Activated CD4-positive, alpha-beta memory T cell treated with anti-CD3 and anti-CD28 coated beads for 36 hours (primary cell): ENCODE results near the gene KRT84. TPM values are rescaled to one million over a fixed set of nuclear protein-coding genes. Genes with fewer than 3 reads are reported as not detected.

Experiments used
- CTCF ChIA-PET: fragments of 350-600 bp; sonication (Branson Sonifier 250); formaldehyde crosslinking; loops from one replicate; lab custom pipeline; 2021; ENCODE audit warnings: antibody characterized with exemption, inconsistent platforms; lab: Charles Lee
- POLR2A ChIA-PET: fragments of 350-600 bp; sonication (Branson Sonifier 250); formaldehyde crosslinking; loops from one replicate; lab custom pipeline; 2021; ENCODE audit warnings: antibody characterized with exemption; lab: Charles Lee
- DNase-seq: peaks from one replicate; pipeline ENCODE4 v3.0.0-alpha.2; 2020
- H3K27ac Mint-ChIP-seq: one replicate; pipeline ENCODE4 v1.8.0; 2021; ENCODE audit warnings: mixed read lengths
- H3K27me3 Mint-ChIP-seq: one replicate; pipeline ENCODE4 v1.8.0; 2021; ENCODE audit warnings: mixed read lengths
- H3K36me3 Mint-ChIP-seq: one replicate; pipeline ENCODE4 v1.8.0; 2021; ENCODE audit warnings: mixed read lengths
- H3K4me1 Mint-ChIP-seq: one replicate; pipeline ENCODE4 v1.8.0; 2021; ENCODE audit warnings: low read depth, mixed read lengths
- H3K4me3 Mint-ChIP-seq: one replicate; pipeline ENCODE4 v1.8.0; 2021; ENCODE audit warnings: mild to moderate bottlenecking, mixed read lengths
- H3K9me3 Mint-ChIP-seq: one replicate; pipeline ENCODE4 v1.8.0; 2021; ENCODE audit warnings: mixed read lengths
- intact Hi-C: fragments of 100-400 bp; cut with micrococcal nuclease; formaldehyde crosslinking; loops from one replicate; pipeline ENCODE4 v1.15.1; 2023
- total RNA-seq, 2 experiments: library from RNA; stranded (reverse); gene quantifications; one replicate each; pipeline ENCODE4 v1.2.3, GENCODE V29; 2021

KRT84 gene
- total RNA-seq, 2 experiments from 2014 or later, result not detected

DNA sequence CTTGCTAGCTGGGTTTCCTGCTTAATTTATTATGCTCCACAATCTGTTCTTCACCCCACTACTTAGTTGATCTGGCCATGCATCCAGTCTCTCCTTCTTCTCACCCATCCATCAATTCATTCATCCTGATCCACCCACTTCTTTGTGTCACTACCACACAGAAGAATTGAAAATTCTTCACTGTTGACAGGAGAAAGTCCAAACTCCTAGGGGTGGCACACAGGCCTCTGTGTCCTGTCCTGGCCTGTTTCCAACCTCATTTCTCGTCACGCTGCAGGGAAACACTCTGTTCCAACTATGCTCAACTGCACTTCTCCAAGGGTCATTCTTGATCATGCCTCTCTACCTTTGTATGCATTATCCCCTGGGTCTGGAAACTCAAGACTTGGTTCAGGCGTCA lies 53.6 kb downstream of the KRT84 start:
- ChIA-PET POLR2A (no interaction called here), CTCF (interaction anchor here (0.9 kb wide), 1 partner anchor 53 kb away, joined by 3 read pairs; no protein-coding TSS in a partner anchor)
- intact Hi-C loops, result no loop called here
- Mint-ChIP-seq H3K27me3 (no peaks in the 10 kb centered on the region), H3K4me3 (no peak overlapping the region), H3K9me3 (no peaks in the 10 kb centered on the region), H3K36me3 (no peaks in the 10 kb centered on the region), H3K27ac (no peak overlapping the region), H3K4me1 (peaks cover 14% of the 10 kb centered on the region)
- no peak for DNase-seq

DNA sequence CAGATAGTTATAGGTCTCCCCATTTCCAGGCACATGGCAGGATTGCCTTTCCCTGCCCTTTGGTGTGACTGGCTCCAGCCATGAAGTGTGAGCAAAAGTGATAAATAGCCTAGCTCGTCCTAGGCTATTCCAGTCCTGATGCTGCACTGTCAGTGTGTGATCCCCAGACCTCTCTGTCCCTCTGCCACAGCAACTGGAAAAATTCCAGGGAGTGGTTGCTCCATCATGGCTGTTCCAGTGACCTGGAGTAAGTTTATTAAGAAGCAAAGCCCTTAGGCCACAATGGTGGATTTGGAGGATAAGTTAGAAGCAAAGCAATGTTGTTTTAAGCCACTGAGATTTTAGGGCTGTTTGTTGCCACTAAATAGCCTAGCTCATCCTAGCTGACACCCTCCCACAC lies 54.4 kb downstream of the KRT84 start:
- DNase-seq, result no peak

GRCh38 chr12:52327830-52328500 lies 57.5 kb downstream of the KRT84 start:
- no peak for DNase-seq
- Mint-ChIP-seq H3K4me1 (peaks cover 10% of the 10 kb centered on the region), H3K27me3 (peaks cover 4% of the 10 kb centered on the region), H3K4me3 (no peak overlapping the region), H3K9me3 (no peaks in the 10 kb centered on the region), H3K36me3 (no peaks in the 10 kb centered on the region), H3K27ac (no peak overlapping the region)
- POLR2A ChIA-PET, result no interaction called here
- intact Hi-C loops, result loop anchor here (1.0 kb wide), 3 partner anchors 106 to 176 kb away; no protein-coding TSS in a partner anchor
- CTCF ChIA-PET, result interaction anchor here (0.6 to 3.9 kb wide), 32 partner anchors 9 to 619 kb away, joined by 3 to 55 read pairs (median 4); partner anchors contain the start of gene ATG101

More for the DNA sequence above, 54.4 kb downstream of the KRT84 start:
- CTCF ChIA-PET, result interaction anchor here (0.9 kb wide), 1 partner anchor 52 kb away, joined by 3 read pairs; no protein-coding TSS in a partner anchor
- Mint-ChIP-seq H3K4me3 (no peak overlapping the region), H3K4me1 (peaks cover 10% of the 10 kb centered on the region), H3K27me3 (no peaks in the 10 kb centered on the region), H3K9me3 (no peaks in the 10 kb centered on the region), H3K36me3 (no peaks in the 10 kb centered on the region), H3K27ac (no peak overlapping the region)
- POLR2A ChIA-PET, result no interaction called here
- intact Hi-C loops, result no loop called here

Other genes starting within 250 kb of the KRT84 start
- gene KRT80, start 193.6 kb downstream of the KRT84 start, total RNA-seq, result not detected
- 1 to 10 TPM; 3.5 to 3.7 TPM for gene KRT7, start 152.4 kb downstream of the KRT84 start, total RNA-seq
- under 1 TPM; 0.10 to 0.12 TPM for gene KRT86, start 111.0 kb downstream of the KRT84 start, total RNA-seq
- gene KRT81, start 94.1 kb downstream of the KRT84 start, total RNA-seq, result not detected
- not detected for gene KRT83, start 64.3 kb downstream of the KRT84 start, total RNA-seq
- not detected for gene KRT85, start 18.2 kb downstream of the KRT84 start, total RNA-seq
- not detected for gene KRT82, start 20.7 kb upstream of the KRT84 start, total RNA-seq
- gene KRT75, start 48.7 kb upstream of the KRT84 start, total RNA-seq, result not detected
- gene KRT6B, start 66.5 kb upstream of the KRT84 start, total RNA-seq, result not detected
- gene KRT6C, start 88.2 kb upstream of the KRT84 start, total RNA-seq, result not detected
- not detected for gene KRT6A, start 107.6 kb upstream of the KRT84 start, total RNA-seq
- not detected for gene KRT5, start 134.7 kb upstream of the KRT84 start, total RNA-seq
- not detected for gene KRT71, start 167.5 kb upstream of the KRT84 start, total RNA-seq
- gene KRT74, start 188.2 kb upstream of the KRT84 start, total RNA-seq, result not detected
- under 1 TPM in 1 of 2 experiments, not detected in 1; 0.17 TPM for gene KRT72, start 215.8 kb upstream of the KRT84 start, total RNA-seq
- under 1 TPM in 1 of 2 experiments, not detected in 1; 0.19 TPM for gene KRT73, start 232.9 kb upstream of the KRT84 start, total RNA-seq